ENCODE results near the gene HLA-A.

GRCh38 chr6:29927275-29927569 is 15.1 kb upstream of the HLA-A start:
- TF ChIP-seq POLR2AphosphoS5 (IDR thresholded peaks at IDR 0.05; ENCODE audit: low read depth, low read length) (no peak), POLR2A (IDR thresholded peaks at IDR 0.05; ENCODE audit: borderline replicate concordance, extremely low read depth, insufficient read depth, insufficient read length) (no peak), EZH2phosphoT487 (IDR thresholded peaks at IDR 0.05; ENCODE audit: borderline replicate concordance) (no peak), EGR1 (IDR thresholded peaks at IDR 0.05; ENCODE audit: low read depth) (no peak), CEBPB (IDR thresholded peaks at IDR 0.05; ENCODE audit: low read depth) (no peak), REST (IDR thresholded peaks at IDR 0.05; ENCODE audit: low read depth) (no peak)

Data from HCT116 (cell line).